B cell (primary cell): ENCODE results near the gene SIAH3. TPM values are rescaled to one million over a fixed set of nuclear protein-coding genes. Genes with fewer than 3 reads are reported as not detected.

ENCODE experiments used
- ATAC-seq: fragments of 200-7000 bp; cut with Tn5 transposase; one replicate; pipeline ENCODE4 v1.10.0; 2021; ENCODE audit warnings: low read depth, mild to moderate bottlenecking, moderate number of reproducible peaks, moderate library complexity
- CTCF ChIA-PET: fragments of 350-600 bp; sonication (Branson Sonifier 250); formaldehyde crosslinking; loops from one replicate; lab custom pipeline; 2021; ENCODE audit warnings: antibody characterized with exemption, inconsistent platforms; lab: Charles Lee
- POLR2A ChIA-PET: fragments of 350-600 bp; sonication (Branson Sonifier 250); formaldehyde crosslinking; loops from one replicate; lab custom pipeline; 2021; ENCODE audit warnings: antibody characterized with exemption; lab: Charles Lee
- DNase-seq: peaks from one replicate; pipeline ENCODE4 v3.0.0; 2013
- H2AFZ ChIP-seq: 2 replicates; pipeline ENCODE4 v1.6.1; 2012; ENCODE audit warnings: mild to moderate bottlenecking, low read depth, low read length; ENCODE audit not compliant: insufficient read depth, poor library complexity, severe bottlenecking
- H3K27ac ChIP-seq, 2 donors: 1 replicate in 1 of 2; 2 replicates in 1 of 2; pipeline ENCODE4 v1.5.1; 2012 to 2013; ENCODE audit warnings: low read length in 2 of 2, mild to moderate bottlenecking in 2 of 2, moderate library complexity in 1 of 2
- H3K27me3 ChIP-seq, 4 experiments: fragments of 200-600 bp in 1 of 4; sonication (generic) in 1 of 4; replicated peaks in 1 of 4; 1 replicate in 2 of 4; 2 replicates in 2 of 4; pipeline versions ENCODE4 v1.6.1 to v1.7.0; 2013 to 2016; ENCODE audit warnings: low read length in 3 of 4, mild to moderate bottlenecking in 2 of 4, mixed read lengths in 1 of 4, moderate library complexity in 1 of 4; ENCODE audit not compliant: insufficient read depth in 4 of 4, control insufficient read depth in 3 of 4; ENCODE audit errors: control extremely low read depth in 1 of 4
- H3K36me3 ChIP-seq, 2 experiments: replicated peaks in 1 of 2; 1 replicate in 1 of 2; 2 replicates in 1 of 2; pipeline versions ENCODE4 v1.6.1 to v1.7.1; 2013; ENCODE audit warnings: low read length in 1 of 2; ENCODE audit not compliant: insufficient read depth in 2 of 2, control insufficient read depth in 1 of 2; ENCODE audit errors: control extremely low read depth in 1 of 2, extremely low read depth in 1 of 2
- H3K4me1 ChIP-seq, 2 donors: fragments of 200-600 bp in 1 of 2; sonication (generic) in 1 of 2; 1 replicate in 1 of 2; 2 replicates in 1 of 2; pipeline versions ENCODE4 v1.5.1 to v1.6.1; 2013 to 2017; ENCODE audit warnings: low read length in 2 of 2; ENCODE audit not compliant: control insufficient read depth in 2 of 2, insufficient read depth in 2 of 2
- H3K4me2 ChIP-seq: replicated peaks from 2 replicates; pipeline ENCODE3; 2012; ENCODE audit warnings: mild to moderate bottlenecking, low read depth, low read length; ENCODE audit not compliant: poor library complexity, severe bottlenecking
- H3K4me3 ChIP-seq, 5 experiments: fragments of 200-600 bp in 1 of 5; sonication (generic) in 1 of 5; 1 replicate in 3 of 5; 2 replicates in 2 of 5; pipeline versions ENCODE4 v1.5.1 to v1.7.0; 2011 to 2016; ENCODE audit warnings: low read length in 4 of 5, mild to moderate bottlenecking in 4 of 5, low read depth in 2 of 5, control low read depth in 1 of 5, moderate library complexity in 1 of 5; ENCODE audit not compliant: insufficient read depth in 1 of 5; ENCODE audit errors: control extremely low read depth in 1 of 5, extremely low read depth in 1 of 5
- H3K79me2 ChIP-seq: fragments of 200-600 bp; sonication (generic); one replicate; pipeline ENCODE4 v1.6.0; 2016; ENCODE audit warnings: low read length; ENCODE audit not compliant: control insufficient read depth, insufficient read depth
- H3K9ac ChIP-seq: fragments of 200-600 bp; sonication (generic); 2 replicates; pipeline ENCODE4 v1.6.1; 2017; ENCODE audit warnings: mild to moderate bottlenecking, low read length, moderate library complexity
- H3K9me3 ChIP-seq, 3 donors: one replicate each; pipeline versions ENCODE4 v1.6.1 to v1.7.1; 2013; ENCODE audit warnings: low read length in 2 of 3; ENCODE audit not compliant: control insufficient read depth in 2 of 3, insufficient read depth in 1 of 3; ENCODE audit errors: control extremely low read depth in 1 of 3
- H4K20me1 ChIP-seq: 2 replicates; pipeline ENCODE4 v1.6.0; 2012; ENCODE audit warnings: mild to moderate bottlenecking, low read length; ENCODE audit not compliant: insufficient read depth, control insufficient read depth, poor library complexity, severe bottlenecking
- H3K27ac Mint-ChIP-seq: one replicate; pipeline ENCODE4 v1.8.0; 2021; ENCODE audit warnings: mixed read lengths
- H3K27me3 Mint-ChIP-seq: one replicate; pipeline ENCODE4 v1.8.0; 2021; ENCODE audit warnings: mixed read lengths
- H3K4me1 Mint-ChIP-seq: one replicate; pipeline ENCODE4 v1.8.0; 2021; ENCODE audit warnings: mixed read lengths
- H3K4me3 Mint-ChIP-seq: one replicate; pipeline ENCODE4 v1.8.0; 2021; ENCODE audit warnings: mixed read lengths
- H3K9me3 Mint-ChIP-seq: one replicate; pipeline ENCODE4 v1.8.0; 2022; ENCODE audit warnings: mixed read lengths; ENCODE audit not compliant: insufficient read depth
- EZH2 ChIP-seq: IDR thresholded peaks from 2 replicates; pipeline ENCODE4 v1.6.1; 2012; ENCODE audit warnings: borderline replicate concordance, low read depth, mild to moderate bottlenecking, moderate library complexity, low read length; ENCODE audit not compliant: insufficient read depth, poor library complexity, severe bottlenecking
- WGBS: methylation state at CpG from one replicate; pipeline ENCODE4 v1.1.5; 2013; ENCODE audit warnings: missing lambda C conversion rate; ENCODE audit not compliant: insufficient coverage; 5-methylcytosine and 5-hydroxymethylcytosine counted together
- intact Hi-C: fragments of 100-400 bp; cut with micrococcal nuclease; formaldehyde crosslinking; loops from one replicate; pipeline ENCODE4 v1.10.0; 2022
- polyA plus RNA-seq: library from polyadenylated mRNA; depleted of rRNA; stranded (reverse); fragments of >200 nt; gene quantifications from 2 replicates; pipeline ENCODE4 v1.2.3, GENCODE V29; 2012
- total RNA-seq, 2 donors: library from RNA; stranded (reverse); fragments of 120-200 nt in 1 of 2; gene quantifications; 1 replicate in 1 of 2; 2 replicates in 1 of 2; pipeline versions ENCODE4 v1.2.3 to v1.2.4, GENCODE V29; 2013 to 2022
- TF ChIP-seq, protein P1 (sequence below): fragments of 200-600 bp; IDR thresholded peaks from one replicate; pipeline ENCODE4 v1.8.0; 2022; ENCODE audit warnings: antibody characterized with exemption, mild to moderate bottlenecking

Gene SIAH3
- total and polyA plus RNA-seq, 2 donors (not counting 1 experiment from before 2014, with no cell fraction given), result not detected

DNA sequence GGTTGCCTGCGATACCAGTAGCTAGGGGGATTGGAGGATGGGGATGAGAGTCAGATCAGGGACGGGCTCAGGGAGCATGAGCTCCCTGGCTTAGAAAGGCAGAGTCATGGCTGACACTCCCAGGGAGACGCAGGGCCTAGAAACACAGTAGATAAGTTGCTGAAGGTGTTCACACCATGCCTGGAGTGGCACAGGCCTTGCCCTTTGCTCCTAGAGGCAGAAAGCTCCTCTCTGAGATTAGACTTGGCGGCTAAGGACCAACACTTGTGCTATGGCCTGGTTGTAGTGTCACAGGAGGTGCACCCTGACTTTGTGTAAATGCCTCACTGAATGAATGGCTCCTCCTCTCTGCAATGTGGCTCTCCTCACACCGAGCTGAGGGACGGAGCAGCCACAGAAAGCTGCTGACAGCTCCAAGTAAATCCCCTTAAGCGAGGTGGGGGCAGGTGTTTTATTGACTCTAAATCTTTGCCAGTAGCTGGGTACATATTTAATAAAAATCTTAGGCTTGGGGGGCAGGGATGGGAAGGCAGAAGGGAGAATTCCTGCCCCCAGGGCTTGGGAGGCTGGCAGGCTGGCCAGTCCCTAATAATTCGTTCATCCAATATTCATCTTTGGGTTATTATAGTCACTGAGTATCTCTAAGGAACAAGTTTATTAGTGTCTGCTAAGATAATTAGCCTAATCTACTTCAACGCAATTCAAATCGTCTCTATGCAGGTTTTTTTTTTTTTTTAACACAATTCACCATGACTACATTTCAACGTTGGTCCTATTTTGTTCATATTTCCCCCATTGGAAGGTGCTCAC lies 54.9 kb downstream of the SIAH3 start:
- TF ChIP-seq, protein P1, sequence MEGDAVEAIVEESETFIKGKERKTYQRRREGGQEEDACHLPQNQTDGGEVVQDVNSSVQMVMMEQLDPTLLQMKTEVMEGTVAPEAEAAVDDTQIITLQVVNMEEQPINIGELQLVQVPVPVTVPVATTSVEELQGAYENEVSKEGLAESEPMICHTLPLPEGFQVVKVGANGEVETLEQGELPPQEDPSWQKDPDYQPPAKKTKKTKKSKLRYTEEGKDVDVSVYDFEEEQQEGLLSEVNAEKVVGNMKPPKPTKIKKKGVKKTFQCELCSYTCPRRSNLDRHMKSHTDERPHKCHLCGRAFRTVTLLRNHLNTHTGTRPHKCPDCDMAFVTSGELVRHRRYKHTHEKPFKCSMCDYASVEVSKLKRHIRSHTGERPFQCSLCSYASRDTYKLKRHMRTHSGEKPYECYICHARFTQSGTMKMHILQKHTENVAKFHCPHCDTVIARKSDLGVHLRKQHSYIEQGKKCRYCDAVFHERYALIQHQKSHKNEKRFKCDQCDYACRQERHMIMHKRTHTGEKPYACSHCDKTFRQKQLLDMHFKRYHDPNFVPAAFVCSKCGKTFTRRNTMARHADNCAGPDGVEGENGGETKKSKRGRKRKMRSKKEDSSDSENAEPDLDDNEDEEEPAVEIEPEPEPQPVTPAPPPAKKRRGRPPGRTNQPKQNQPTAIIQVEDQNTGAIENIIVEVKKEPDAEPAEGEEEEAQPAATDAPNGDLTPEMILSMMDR, result no peak
- no peak for TF ChIP-seq EZH2
- Histone ChIP-seq H3K9me3 (no peaks in the 10 kb centered on the region), H3K9ac (no peak overlapping the region), H3K79me2 (no peaks in the 10 kb centered on the region), H4K20me1 (no peaks in the 10 kb centered on the region), H3K27ac (no peak overlapping the region), H3K36me3 (no peaks in the 10 kb centered on the region), H3K27me3 (peaks cover 0 to 4% (median 0%) of the 10 kb centered on the region in 4 experiments), H2AFZ (no peak overlapping the region), H3K4me3 (no peak overlapping the region), H3K4me2 (no peak overlapping the region), H3K4me1 (no peaks in the 10 kb centered on the region)
- CTCF ChIA-PET, result no interaction called here
- 88% methylated on average over 5 of the region's 11 CpGs for WGBS
- DNase-seq (no peak), ATAC-seq (no peak)
- no peak overlapping the region for H3K4me3 Mint-ChIP-seq
- POLR2A ChIA-PET, result no interaction called here
- intact Hi-C loops, result no loop called here
- no peaks in the 10 kb centered on the region for H3K4me1 Mint-ChIP-seq
- H3K27ac Mint-ChIP-seq, result no peak overlapping the region
- no peaks in the 10 kb centered on the region for H3K9me3 Mint-ChIP-seq
- peaks cover 11% of the 10 kb centered on the region for H3K27me3 Mint-ChIP-seq

DNA sequence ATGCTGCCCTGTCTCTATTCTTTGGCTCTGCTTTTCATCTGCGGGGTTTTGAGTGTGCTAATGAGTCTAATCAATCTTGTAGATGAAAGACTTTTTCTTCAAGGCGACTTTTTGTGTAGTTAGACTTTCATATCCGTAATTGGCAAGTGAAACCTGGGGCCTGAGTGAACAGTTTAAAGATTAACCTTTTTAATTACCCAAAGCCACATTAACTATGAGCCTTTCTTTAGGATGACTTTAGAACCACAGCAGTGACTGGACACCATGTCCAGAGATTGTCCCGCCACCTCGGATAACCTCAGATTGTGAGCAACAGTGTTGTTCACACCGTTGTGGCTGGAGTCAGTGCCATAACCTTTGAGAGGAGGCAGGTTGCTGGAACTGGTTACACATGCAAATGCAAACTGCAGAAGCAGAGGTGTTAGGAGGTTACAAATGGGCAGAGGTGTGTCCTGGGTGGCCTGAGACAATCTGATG lies 58.7 kb downstream of the SIAH3 start:
- ATAC-seq (no peak), DNase-seq (no peak)
- H3K27me3 ChIP-seq, result no peaks in the 10 kb centered on the region
- CTCF ChIA-PET, result no interaction called here
- 94% methylated on average over 3 of the region's 6 CpGs for WGBS
- no peaks in the 10 kb centered on the region for H3K9me3 ChIP-seq
- no peak overlapping the region for H3K27ac ChIP-seq
- no peak overlapping the region for H3K9ac ChIP-seq
- intact Hi-C loops, result no loop called here
- no peak overlapping the region for H3K4me3 ChIP-seq
- no peaks in the 10 kb centered on the region for H3K36me3 ChIP-seq
- Mint-ChIP-seq H3K27ac (no peak overlapping the region), H3K27me3 (peaks cover 5% of the 10 kb centered on the region), H3K4me3 (no peak overlapping the region), H3K4me1 (no peaks in the 10 kb centered on the region), H3K9me3 (no peaks in the 10 kb centered on the region)
- POLR2A ChIA-PET, result no interaction called here
- no peaks in the 10 kb centered on the region for H3K79me2 ChIP-seq
- H3K4me1 ChIP-seq, result no peaks in the 10 kb centered on the region
- H4K20me1 ChIP-seq, result no peaks in the 10 kb centered on the region
- no peak overlapping the region for H3K4me2 ChIP-seq
- no peak for TF ChIP-seq EZH2
- TF ChIP-seq, protein P1, result no peak
- no peak overlapping the region for H2AFZ ChIP-seq
